Measurements from ENCODE around the gene SETD2. TPM values are rescaled to one million over a fixed set of nuclear protein-coding genes. Genes with fewer than 3 reads are reported as not detected.
A peak's percentile ranks its signal among the peaks of the same experiment; 100 is the strongest.

Gene SETD2
- total and polyA plus RNA-seq, 9 of the 15 experiments (the other 6 are each of a cell fraction or from before 2014, with no cell fraction given), result 8.2 to 44.0 (median 33.6) TPM

DNA sequence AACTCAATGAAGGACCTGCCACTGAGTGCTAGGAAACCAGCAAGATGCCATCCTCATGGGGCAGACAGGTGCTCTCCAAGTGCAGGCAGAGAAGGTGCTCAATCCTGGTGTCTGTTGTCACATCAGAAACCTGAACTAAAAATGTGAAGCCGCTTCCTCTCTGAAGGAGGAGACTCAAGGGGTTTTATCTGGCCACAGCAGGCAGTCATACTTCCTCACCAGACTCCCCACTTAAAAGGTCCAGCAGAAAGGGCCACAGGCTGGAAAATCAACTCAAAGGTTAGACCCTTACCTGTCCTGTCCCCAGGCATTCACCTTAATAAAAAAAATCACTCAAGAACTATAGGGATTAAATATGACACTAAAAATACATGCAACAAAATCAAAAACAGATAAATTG is 192.2 kb downstream of the SETD2 start (continued):
- TF ChIP-seq ZBTB7A (IDR thresholded peaks at IDR 0.05; ENCODE audit: borderline replicate concordance, control insufficient read depth, low read depth, low read length) (peak; percentile 40; the same call in 1 of the 2 replicates), FOXM1 (IDR thresholded peaks at IDR 0.05; ENCODE audit: low read depth) (peak; percentile 9; the same call in 1 of the 2 replicates), FOXM1 (CRISPR knock-in tag; IDR thresholded peaks at IDR 0.05; ENCODE audit: low read depth) (no peak), MTA2 (IDR thresholded peaks at IDR 0.05; ENCODE audit: low read depth) (peak; percentile 46; the same call in 1 of the 2 replicates), MAZ (CRISPR knock-in tag; conservative IDR thresholded peaks at IDR 0.05 in 1 of 2, IDR thresholded peaks at IDR 0.05 in 1 of 2) (peak in 1 of 2 experiments; percentile 29; a peak in 1 of 4 replicates), TBL1XR1 (IDR thresholded peaks at IDR 0.05; ENCODE audit: low read length in 2 of 2) (0 out of 4 replicates have a peak, but pooled peaks of 1 of the 2 experiments have one; percentile 10), SOX6 (IDR thresholded peaks at IDR 0.05) (peak; percentile 38; the same call in 1 of the 2 replicates), POLR2AphosphoS5 (IDR thresholded peaks at IDR 0.05; ENCODE audit: control insufficient read depth, insufficient read depth, low read depth, low read length) (0 out of 2 replicates have a peak, but pooled peaks have one; percentile 32)

GRCh38 chr3:46971151-46971550 is 192.8 kb downstream of the SETD2 start:
- Histone ChIP-seq H3K27ac (ENCODE audit: extremely low read depth, low read depth, low read length) (no peak overlapping the region; the same call in 2 of the 3 replicates), H4K20me1 (replicated peaks; ENCODE audit: control insufficient read depth, insufficient read depth, low read length) (peaks cover 60% of the 10 kb centered on the region), H3K79me2 (ENCODE audit: control insufficient read depth, insufficient read depth, low read length) (peaks cover 98% of the 10 kb centered on the region), H3K9me1 (ENCODE audit: control insufficient read depth, insufficient read depth, low read length) (peaks cover 41% of the 10 kb centered on the region), H3K9ac (ENCODE audit: insufficient read depth in 1 of 2, low read depth in 2 of 2, low read length in 2 of 2) (peak overlapping the region in 1 of 2 experiments; percentile 62; a peak in 2 of 4 replicates), H2AFZ (ENCODE audit: low read depth, low read length) (no peak overlapping the region), H3K4me1 (replicated peaks in 1 of 2; ENCODE audit: control insufficient read depth in 2 of 2, insufficient read depth in 2 of 2, low read length in 2 of 2) (peaks cover 45 to 55% of the 10 kb centered on the region in 2 experiments), H3K9me3 (replicated peaks; ENCODE audit: control insufficient read depth, insufficient read depth, low read depth, low read length) (no peaks in the 10 kb centered on the region), H3K4me3 (no peak overlapping the region), H3K4me2 (ENCODE audit: insufficient read depth, low read length) (peak overlapping the region; percentile 47), H3K27me3 (ENCODE audit: control insufficient read depth in 2 of 2, insufficient read depth in 2 of 2, low read length in 2 of 2) (no peaks in the 10 kb centered on the region), H3K36me3 (ENCODE audit: control insufficient read depth, insufficient read depth, low read length) (peaks cover 70% of the 10 kb centered on the region)
- ChIA-PET POLR2A (interaction anchor here (0.6 to 6.2 kb wide), 3 partner anchors 9 to 19 kb away, joined by 3 to 55 read pairs (median 3); partner anchors contain the start of gene NBEAL2), CTCF (ENCODE audit: low intra/inter-chr PET ratio) (no interaction called here)
- 45% methylated on average over 6 of the region's 6 CpGs for WGBS (ENCODE audit: insufficient coverage, low coverage, missing lambda C conversion rate)
- no peak for DNase-seq (ENCODE audit: extremely low read depth in 1 of 4, low spot score in 3 of 4)
- ATAC-seq, result no peak
- in situ Hi-C loops (cut with MboI) (no loop called here), intact Hi-C loops (cut with micrococcal nuclease) (no loop called here)
- no TSS peak for BruUV-seq (replicated peaks)
- FAIRE-seq, result no peak
- no peak for TF ChIP-seq ZNF77 (CRISPR knock-in tag; IDR thresholded peaks at IDR 0.05)
- TF ChIP-seq WHSC1 (IDR thresholded peaks at IDR 0.05; ENCODE audit: low read length), result peak; percentile 9
